ENCODE results near the gene STAT3. TPM values are rescaled to one million over a fixed set of nuclear protein-coding genes. Genes with fewer than 3 reads are reported as not detected.

Gene STAT3
- total RNA-seq, 1 experiment from 2014 or later: 60.5 TPM

DNA sequence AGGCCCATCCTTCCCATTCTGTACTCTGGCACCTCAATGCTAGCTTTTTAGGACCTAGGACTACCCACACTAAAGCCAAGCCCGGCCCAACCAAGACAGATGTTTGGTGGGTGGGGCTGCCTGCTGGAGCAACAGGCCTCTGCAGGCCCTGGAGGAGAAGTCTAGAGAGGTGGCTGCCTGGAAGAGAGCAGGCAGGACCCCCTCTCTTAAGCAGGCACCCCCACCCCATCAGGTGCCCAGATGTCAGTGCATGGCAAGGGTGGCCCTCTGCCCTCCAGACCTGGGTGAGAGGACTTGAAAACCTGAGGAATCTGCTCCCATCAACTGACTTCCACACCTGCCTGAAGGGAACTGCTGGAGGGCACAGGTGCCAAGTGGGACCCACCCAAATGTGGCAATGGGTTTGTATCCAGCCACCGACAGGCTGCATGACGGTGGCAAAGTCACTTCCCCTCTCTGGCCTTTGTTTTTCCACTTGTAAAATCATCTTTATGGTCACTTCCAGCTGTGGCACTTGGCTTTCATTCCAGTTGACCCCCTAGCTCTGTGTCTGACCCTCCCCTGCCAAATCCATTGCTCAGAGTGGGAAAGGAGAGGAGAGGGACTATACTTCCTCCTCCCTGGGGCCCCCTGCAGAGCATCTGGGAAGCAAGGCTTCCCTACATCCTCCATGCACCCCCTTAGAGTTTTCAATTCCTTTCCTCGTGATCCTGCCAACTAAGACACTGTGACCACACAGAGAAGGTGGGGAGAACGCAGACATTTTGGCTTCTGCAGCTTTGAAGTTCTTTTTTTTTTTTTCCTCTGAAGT lies 101.6 kb downstream of the STAT3 start:
- intact Hi-C loops (cut with micrococcal nuclease; ENCODE audit: unreplicated experiment): no loop called here

GRCh38 chr17:42285346-42286050 lies 102.7 kb downstream of the STAT3 start:
- H3K27ac ChIP-seq (ENCODE audit: low read depth, low read length, poor library complexity, severe bottlenecking): no peak overlapping the region
- no peak overlapping the region for H3K4me3 ChIP-seq (ENCODE audit: low read depth, low read length, poor library complexity, severe bottlenecking)
- POLR2A ChIA-PET (ENCODE audit: low non-redundant PET): no interaction called here
- H3K9me3 ChIP-seq (ENCODE audit: low read depth, low read length, poor library complexity, severe bottlenecking): no peaks in the 10 kb centered on the region
- H3K36me3 ChIP-seq (ENCODE audit: insufficient read depth, low read length, poor library complexity, severe bottlenecking): no peaks in the 10 kb centered on the region
- CTCF ChIA-PET: no interaction called here
- no peak for DNase-seq (ENCODE audit: low spot score)
- no peaks in the 10 kb centered on the region for H3K4me1 ChIP-seq (ENCODE audit: insufficient read depth, low read length, poor library complexity, severe bottlenecking)
- BruUV-seq (replicated peaks): no TSS peak
- TF ChIP-seq EZH2 (IDR thresholded peaks at IDR 0.05; ENCODE audit: borderline replicate concordance, low read depth, low read length, poor library complexity, severe bottlenecking): no peak
- TF ChIP-seq, protein P1, sequence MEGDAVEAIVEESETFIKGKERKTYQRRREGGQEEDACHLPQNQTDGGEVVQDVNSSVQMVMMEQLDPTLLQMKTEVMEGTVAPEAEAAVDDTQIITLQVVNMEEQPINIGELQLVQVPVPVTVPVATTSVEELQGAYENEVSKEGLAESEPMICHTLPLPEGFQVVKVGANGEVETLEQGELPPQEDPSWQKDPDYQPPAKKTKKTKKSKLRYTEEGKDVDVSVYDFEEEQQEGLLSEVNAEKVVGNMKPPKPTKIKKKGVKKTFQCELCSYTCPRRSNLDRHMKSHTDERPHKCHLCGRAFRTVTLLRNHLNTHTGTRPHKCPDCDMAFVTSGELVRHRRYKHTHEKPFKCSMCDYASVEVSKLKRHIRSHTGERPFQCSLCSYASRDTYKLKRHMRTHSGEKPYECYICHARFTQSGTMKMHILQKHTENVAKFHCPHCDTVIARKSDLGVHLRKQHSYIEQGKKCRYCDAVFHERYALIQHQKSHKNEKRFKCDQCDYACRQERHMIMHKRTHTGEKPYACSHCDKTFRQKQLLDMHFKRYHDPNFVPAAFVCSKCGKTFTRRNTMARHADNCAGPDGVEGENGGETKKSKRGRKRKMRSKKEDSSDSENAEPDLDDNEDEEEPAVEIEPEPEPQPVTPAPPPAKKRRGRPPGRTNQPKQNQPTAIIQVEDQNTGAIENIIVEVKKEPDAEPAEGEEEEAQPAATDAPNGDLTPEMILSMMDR (conservative IDR thresholded peaks at IDR 0.05; ENCODE audit: low read depth, low read length): no peak
- intact Hi-C loops (cut with micrococcal nuclease; ENCODE audit: unreplicated experiment): no loop called here
- H3K27me3 ChIP-seq (replicated peaks; ENCODE audit: insufficient read depth, low read depth, low read length, poor library complexity): no peaks in the 10 kb centered on the region

More for the DNA sequence above, 101.6 kb downstream of the STAT3 start:
- Histone ChIP-seq H3K27me3 (replicated peaks; ENCODE audit: insufficient read depth, low read depth, low read length, poor library complexity) (no peaks in the 10 kb centered on the region), H3K36me3 (ENCODE audit: insufficient read depth, low read length, poor library complexity, severe bottlenecking) (no peaks in the 10 kb centered on the region), H3K4me1 (ENCODE audit: insufficient read depth, low read length, poor library complexity, severe bottlenecking) (no peaks in the 10 kb centered on the region), H3K9me3 (ENCODE audit: low read depth, low read length, poor library complexity, severe bottlenecking) (no peaks in the 10 kb centered on the region), H3K4me3 (ENCODE audit: low read depth, low read length, poor library complexity, severe bottlenecking) (no peak overlapping the region), H3K27ac (ENCODE audit: low read depth, low read length, poor library complexity, severe bottlenecking) (no peak overlapping the region)
- ChIA-PET POLR2A (ENCODE audit: low non-redundant PET) (no interaction called here), CTCF (no interaction called here)
- no peak for TF ChIP-seq EZH2 (IDR thresholded peaks at IDR 0.05; ENCODE audit: borderline replicate concordance, low read depth, low read length, poor library complexity, severe bottlenecking)
- TF ChIP-seq, protein P1 (conservative IDR thresholded peaks at IDR 0.05; ENCODE audit: low read depth, low read length): no peak
- no TSS peak for BruUV-seq (replicated peaks)
- DNase-seq (ENCODE audit: low spot score): no peak

DNA sequence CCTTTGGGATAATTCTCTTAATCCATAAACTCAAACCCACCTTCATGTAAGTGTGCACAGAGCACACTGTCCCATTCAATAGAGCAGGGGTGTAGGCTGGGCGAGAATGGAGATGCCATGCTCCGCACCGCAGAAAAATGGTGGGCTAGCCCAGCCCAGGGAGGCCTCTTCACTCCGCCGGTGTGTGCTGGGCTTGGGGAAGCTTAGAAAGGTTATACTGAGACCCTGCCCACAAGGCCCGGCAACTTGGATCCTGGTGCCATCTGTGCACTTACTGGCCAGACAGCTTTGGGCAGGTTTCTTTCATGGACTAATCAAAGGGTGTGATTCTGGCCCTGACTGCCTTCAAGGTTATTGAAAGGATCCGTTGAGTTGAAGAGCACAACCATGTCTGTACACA lies 103.7 kb downstream of the STAT3 start:
- intact Hi-C loops (cut with micrococcal nuclease; ENCODE audit: unreplicated experiment): no loop called here
- Histone ChIP-seq H3K36me3 (ENCODE audit: insufficient read depth, low read length, poor library complexity, severe bottlenecking) (no peaks in the 10 kb centered on the region), H3K9me3 (ENCODE audit: low read depth, low read length, poor library complexity, severe bottlenecking) (no peaks in the 10 kb centered on the region), H3K27me3 (replicated peaks; ENCODE audit: insufficient read depth, low read depth, low read length, poor library complexity) (no peaks in the 10 kb centered on the region), H3K4me3 (ENCODE audit: low read depth, low read length, poor library complexity, severe bottlenecking) (no peak overlapping the region), H3K27ac (ENCODE audit: low read depth, low read length, poor library complexity, severe bottlenecking) (no peak overlapping the region), H3K4me1 (ENCODE audit: insufficient read depth, low read length, poor library complexity, severe bottlenecking) (no peaks in the 10 kb centered on the region)
- DNase-seq (ENCODE audit: low spot score): no peak
- POLR2A ChIA-PET (ENCODE audit: low non-redundant PET): no interaction called here
- CTCF ChIA-PET: no interaction called here
- TF ChIP-seq, protein P1 (conservative IDR thresholded peaks at IDR 0.05; ENCODE audit: low read depth, low read length): no peak
- no peak for TF ChIP-seq EZH2 (IDR thresholded peaks at IDR 0.05; ENCODE audit: borderline replicate concordance, low read depth, low read length, poor library complexity, severe bottlenecking)
- no TSS peak for BruUV-seq (replicated peaks)

Measured in A673 (cell line).